ENCODE measurements around the gene MLST8. TPM values are rescaled to one million over a fixed set of nuclear protein-coding genes. Genes with fewer than 3 reads are reported as not detected.

MLST8 gene
- total and polyA plus RNA-seq, 2 donors from 2014 or later (not counting 2 experiments from before 2014, with no cell fraction given) = 29.2 to 61.0 TPM

Other genes starting within 250 kb of the MLST8 start
- gene NDUFB10, start 245.9 kb upstream of the MLST8 start, total RNA-seq = 159 and 194 TPM in 2 replicates
- 237 and 254 TPM in 2 replicates for gene NDUFB10, start 245.9 kb upstream of the MLST8 start, polyA plus RNA-seq
- gene RPS2, start 240.6 kb upstream of the MLST8 start, total RNA-seq = 4,323 and 4,992 TPM in 2 replicates
- gene RPS2, start 240.6 kb upstream of the MLST8 start, polyA plus RNA-seq = 6,371 and 7,303 TPM in 2 replicates
- not detected in 2 replicates for gene RNF151, start 238.6 kb upstream of the MLST8 start, total RNA-seq
- gene RNF151, start 238.6 kb upstream of the MLST8 start, polyA plus RNA-seq = not detected in 2 replicates
- 61.5 and 68.8 TPM in 2 replicates for gene TBL3, start 233.4 kb upstream of the MLST8 start, total RNA-seq
- 66.9 and 69.5 TPM in 2 replicates for gene TBL3, start 233.4 kb upstream of the MLST8 start, polyA plus RNA-seq
- gene NOXO1, start 224.0 kb upstream of the MLST8 start, total RNA-seq = 0.99 and 1.9 TPM in 2 replicates
- gene NOXO1, start 224.0 kb upstream of the MLST8 start, polyA plus RNA-seq = 2.3 and 2.7 TPM in 2 replicates
- 30.1 and 34.2 TPM in 2 replicates for gene GFER, start 221.3 kb upstream of the MLST8 start, total RNA-seq
- 46.0 and 50.0 TPM in 2 replicates for gene GFER, start 221.3 kb upstream of the MLST8 start, polyA plus RNA-seq
- gene SYNGR3, start 215.5 kb upstream of the MLST8 start, total RNA-seq = 1.8 and 2.9 TPM in 2 replicates
- 2.1 and 2.6 TPM in 2 replicates for gene SYNGR3, start 215.5 kb upstream of the MLST8 start, polyA plus RNA-seq
- gene ZNF598, start 195.6 kb upstream of the MLST8 start, total RNA-seq = 58.5 and 67.3 TPM in 2 replicates
- 52.3 and 60.4 TPM in 2 replicates for gene ZNF598, start 195.6 kb upstream of the MLST8 start, polyA plus RNA-seq
- gene NPW, start 185.7 kb upstream of the MLST8 start, total RNA-seq = 0.60 and 0.78 TPM in 2 replicates
- gene NPW, start 185.7 kb upstream of the MLST8 start, polyA plus RNA-seq = 1.9 and 2.0 TPM in 2 replicates
- 12.8 and 14.7 TPM in 2 replicates for gene NHERF2, start 178.6 kb upstream of the MLST8 start, total RNA-seq
- 21.5 and 25.7 TPM in 2 replicates for gene NHERF2, start 178.6 kb upstream of the MLST8 start, polyA plus RNA-seq
- 33.6 and 35.3 TPM in 2 replicates for gene NTHL1, start 157.6 kb upstream of the MLST8 start, total RNA-seq
- gene NTHL1, start 157.6 kb upstream of the MLST8 start, polyA plus RNA-seq = 39.0 and 41.6 TPM in 2 replicates
- 34.0 and 40.7 TPM in 2 replicates for gene TSC2, start 157.5 kb upstream of the MLST8 start, total RNA-seq
- gene TSC2, start 157.5 kb upstream of the MLST8 start, polyA plus RNA-seq = 25.6 and 28.8 TPM in 2 replicates
- 36.7 and 46.5 TPM in 2 replicates for gene PKD1, start 69.6 kb upstream of the MLST8 start, total RNA-seq
- 16.8 and 19.7 TPM in 2 replicates for gene PKD1, start 69.6 kb upstream of the MLST8 start, polyA plus RNA-seq
- gene RAB26, start 56.8 kb upstream of the MLST8 start, total RNA-seq = 0.42 and 0.44 TPM in 2 replicates
- gene RAB26, start 56.8 kb upstream of the MLST8 start, polyA plus RNA-seq = 0.49 and 0.72 TPM in 2 replicates
- 86.0 and 89.7 TPM in 2 replicates for gene TRAF7, start 49.7 kb upstream of the MLST8 start, total RNA-seq
- 62.1 and 69.0 TPM in 2 replicates for gene TRAF7, start 49.7 kb upstream of the MLST8 start, polyA plus RNA-seq
- gene CASKIN1, start 8.8 kb upstream of the MLST8 start, total RNA-seq = 0.03 and 0.04 TPM in 2 replicates
- gene CASKIN1, start 8.8 kb upstream of the MLST8 start, polyA plus RNA-seq = 0.06 and 0.08 TPM in 2 replicates
- gene BRICD5, start 5.4 kb downstream of the MLST8 start, total RNA-seq = 3.9 TPM in 2 replicates
- gene BRICD5, start 5.4 kb downstream of the MLST8 start, polyA plus RNA-seq = 4.5 and 5.5 TPM in 2 replicates
- gene PGP, start 9.4 kb downstream of the MLST8 start, total RNA-seq = 19.7 and 22.9 TPM in 2 replicates
- gene PGP, start 9.4 kb downstream of the MLST8 start, polyA plus RNA-seq = 27.0 and 27.1 TPM in 2 replicates
- gene E4F1, start 18.1 kb downstream of the MLST8 start, total RNA-seq = 21.2 and 21.7 TPM in 2 replicates
- 18.7 and 19.3 TPM in 2 replicates for gene E4F1, start 18.1 kb downstream of the MLST8 start, polyA plus RNA-seq
- gene DNASE1L2, start 31.0 kb downstream of the MLST8 start, total RNA-seq = 0.41 and 0.53 TPM in 2 replicates
- 0.46 and 0.47 TPM in 2 replicates for gene DNASE1L2, start 31.0 kb downstream of the MLST8 start, polyA plus RNA-seq
- 33.5 and 35.6 TPM in 2 replicates for gene ECI1, start 46.1 kb downstream of the MLST8 start, total RNA-seq
- gene ECI1, start 46.1 kb downstream of the MLST8 start, polyA plus RNA-seq = 68.3 and 82.5 TPM in 2 replicates
- gene RNPS1, start 62.7 kb downstream of the MLST8 start, total RNA-seq = 159 and 169 TPM in 2 replicates
- gene RNPS1, start 62.7 kb downstream of the MLST8 start, polyA plus RNA-seq = 152 and 182 TPM in 2 replicates
- gene ABCA3, start 135.3 kb downstream of the MLST8 start, total RNA-seq = 0.04 and 0.24 TPM in 2 replicates
- 0.08 and 0.16 TPM in 2 replicates for gene ABCA3, start 135.3 kb downstream of the MLST8 start, polyA plus RNA-seq
- gene CCNF, start 224.0 kb downstream of the MLST8 start, total RNA-seq = 29.1 and 35.7 TPM in 2 replicates
- gene CCNF, start 224.0 kb downstream of the MLST8 start, polyA plus RNA-seq = 11.5 and 15.6 TPM in 2 replicates

Data from foreskin keratinocyte (primary cell).